GM12864 (cell line): ENCODE measurements around the gene CAPN2.

Experiments
- DNase-seq: peaks from one replicate; pipeline ENCODE4 v3.0.0-alpha.2; 2011; ENCODE audit warnings: low read depth
- H3K4me3 ChIP-seq: 2 replicates; pipeline ENCODE4 v1.5.1; 2011; ENCODE audit warnings: mild to moderate bottlenecking, low read depth, low read length, control low read depth
- CTCF ChIP-seq: IDR thresholded peaks from 2 replicates; pipeline ENCODE4 v1.5.1; 2011; ENCODE audit warnings: low read depth, mild to moderate bottlenecking, moderate library complexity, low read length, control low read depth, inconsistent platforms; ENCODE audit errors: missing control alignments

CAPN2 gene

GRCh38 chr1:223763251-223763650 is 50.9 kb downstream of the CAPN2 start:
- no peak for TF ChIP-seq CTCF
- H3K4me3 ChIP-seq = no peak overlapping the region
- no peak for DNase-seq

GRCh38 chr1:223763881-223764280 is 51.5 kb downstream of the CAPN2 start:
- TF ChIP-seq CTCF = no peak
- no peak for DNase-seq

GRCh38 chr1:223765036-223765718 is 52.8 kb downstream of the CAPN2 start:
- no peak for DNase-seq
- no peak overlapping the region for H3K4me3 ChIP-seq
- TF ChIP-seq CTCF = no peak

More at GRCh38 chr1:223763881-223764280, 51.5 kb downstream of the CAPN2 start:
- no peak overlapping the region for H3K4me3 ChIP-seq

- no peak for DNase-seq
- no peak overlapping the region for H3K4me3 ChIP-seq
- no peak for TF ChIP-seq CTCF
These were observed 53.5 kb downstream of the CAPN2 start for GRCh38 chr1:223765719-223766340.

GRCh38 chr1:223770621-223771315 is 58.4 kb downstream of the CAPN2 start:
- no peak overlapping the region for H3K4me3 ChIP-seq
- DNase-seq = no peak
- no peak for TF ChIP-seq CTCF

- TF ChIP-seq CTCF = no peak
- DNase-seq = no peak
- no peak overlapping the region for H3K4me3 ChIP-seq
These were observed 59.1 kb downstream of the CAPN2 start for GRCh38 chr1:223771469-223771813.
